ENCODE data around the gene SIRT7.

GRCh38 chr17:81877569-81877968, 40.4 kb downstream of the SIRT7 start:
- TF ChIP-seq, protein P1, sequence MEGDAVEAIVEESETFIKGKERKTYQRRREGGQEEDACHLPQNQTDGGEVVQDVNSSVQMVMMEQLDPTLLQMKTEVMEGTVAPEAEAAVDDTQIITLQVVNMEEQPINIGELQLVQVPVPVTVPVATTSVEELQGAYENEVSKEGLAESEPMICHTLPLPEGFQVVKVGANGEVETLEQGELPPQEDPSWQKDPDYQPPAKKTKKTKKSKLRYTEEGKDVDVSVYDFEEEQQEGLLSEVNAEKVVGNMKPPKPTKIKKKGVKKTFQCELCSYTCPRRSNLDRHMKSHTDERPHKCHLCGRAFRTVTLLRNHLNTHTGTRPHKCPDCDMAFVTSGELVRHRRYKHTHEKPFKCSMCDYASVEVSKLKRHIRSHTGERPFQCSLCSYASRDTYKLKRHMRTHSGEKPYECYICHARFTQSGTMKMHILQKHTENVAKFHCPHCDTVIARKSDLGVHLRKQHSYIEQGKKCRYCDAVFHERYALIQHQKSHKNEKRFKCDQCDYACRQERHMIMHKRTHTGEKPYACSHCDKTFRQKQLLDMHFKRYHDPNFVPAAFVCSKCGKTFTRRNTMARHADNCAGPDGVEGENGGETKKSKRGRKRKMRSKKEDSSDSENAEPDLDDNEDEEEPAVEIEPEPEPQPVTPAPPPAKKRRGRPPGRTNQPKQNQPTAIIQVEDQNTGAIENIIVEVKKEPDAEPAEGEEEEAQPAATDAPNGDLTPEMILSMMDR (IDR thresholded peaks at IDR 0.05) = no peak
- TF ChIP-seq EP300 (IDR thresholded peaks at IDR 0.05) = no peak
